Psoas muscle (tissue), 8 donors: ENCODE data around the gene RAB8A. TPM values are rescaled to one million over a fixed set of nuclear protein-coding genes. Genes with fewer than 3 reads are reported as not detected.
"Not testable (repeated sequence)": the region's sequence is repeated elsewhere in the genome, so short reads cannot be mapped to it uniquely, and the experiment has no call there.

Experiments used
- ATAC-seq, 4 donors: fragments of 200-7000 bp; cut with Tn5 transposase; one replicate each; pipeline ENCODE4 v1.9.1; 2020; ENCODE audit warnings: moderate library complexity in 3 of 4, mild to moderate bottlenecking in 2 of 4
- DNase-seq, 2 donors: peaks; one replicate each; pipeline ENCODE4 v3.0.0-alpha.2; 2020
- H3K27ac ChIP-seq: fragments of 200-600 bp; one replicate; pipeline ENCODE4 v1.8.0; 2022
- H3K27me3 ChIP-seq, 3 donors: fragments of 200-600 bp in 1 of 3; one replicate each; pipeline versions ENCODE4 v1.6.1 to v1.8.0; 2013 to 2022; ENCODE audit warnings: low read length in 2 of 3, mild to moderate bottlenecking in 2 of 3, moderate library complexity in 1 of 3; ENCODE audit not compliant: insufficient read depth in 3 of 3
- H3K36me3 ChIP-seq, 2 donors: fragments of 200-600 bp in 1 of 2; one replicate each; pipeline versions ENCODE4 v1.6.1 to v1.8.0; 2013 to 2022; ENCODE audit warnings: low read depth in 1 of 2, mild to moderate bottlenecking in 1 of 2, moderate library complexity in 1 of 2; ENCODE audit not compliant: insufficient read depth in 1 of 2
- H3K4me1 ChIP-seq: fragments of 200-600 bp; one replicate; pipeline ENCODE4 v1.8.0; 2022
- H3K4me3 ChIP-seq: fragments of 200-600 bp; one replicate; pipeline ENCODE4 v1.8.0; 2022; ENCODE audit warnings: mild to moderate bottlenecking
- H3K9me3 ChIP-seq: fragments of 200-600 bp; one replicate; pipeline ENCODE4 v1.8.0; 2022
- CTCF ChIP-seq: fragments of 200-600 bp; IDR thresholded peaks from one replicate; pipeline ENCODE4 v1.8.0; 2022; ENCODE audit warnings: antibody characterized with exemption
- WGBS, 3 donors: extraction: QIAGEN DNeasy Blood & Tissue Kit; methylation state at CpG; one replicate each; pipeline versions ENCODE4 v1.1.6 to v1.1.7; 2013; 5-methylcytosine and 5-hydroxymethylcytosine counted together
- intact Hi-C, 2 donors: fragments of 100-400 bp; cut with DNase I; formaldehyde crosslinking; loops; one replicate each; pipeline versions ENCODE4 v1.11.0 to v1.14.2; 2022
- polyA plus RNA-seq, 3 donors: library from polyadenylated mRNA; stranded (reverse); fragments of 200-250 nt; gene quantifications; one replicate each; pipeline ENCODE4 v1.2.3, GENCODE V29; 2013
- total RNA-seq, 4 donors: library from RNA; stranded (reverse); fragmentation: NEBNext Ultra II Directional in 2 of 4; extraction: Animal tissue kit (Norgen Biotek cat#: 25700) in 2 of 4; gene quantifications; one replicate each; pipeline versions ENCODE4 v1.2.1 to v1.2.4, GENCODE V29; 2021 to 2023
- donor health status: healthy with polysubstance abuse.
- donor health status: DM: no; HTN: no; CAD: no; lungs with moderate emphysema.
- donor health status: Bipolar disorder and iron deficiency.
- donor health status: healthy.
- donor health status: DM: yes; HTN: yes; CAD: no.
- donor health status: DM: no; HTN: no; CAD: no.
- donor health status: DM: no; HTN: no; CAD: no.
- donor health status: DM: yes; HTN: yes; CAD: no.

RAB8A gene
- total and polyA plus RNA-seq, 7 donors: 7.1 to 13.0 (median 8.4) TPM

- Histone ChIP-seq H3K27me3 (peaks cover 0 to 3% (median 0%) of the 10 kb centered on the region in 3 donors), H3K4me3 (no peak overlapping the region), H3K9me3 (no peaks in the 10 kb centered on the region), H3K4me1 (no peaks in the 10 kb centered on the region), H3K27ac (no peak overlapping the region), H3K36me3 (no peaks in the 10 kb centered on the region)
- TF ChIP-seq CTCF: no peak
- intact Hi-C loops: no loop called here
- whole genome bisulfite sequencing, 3 donors: 74 to 87% (median 81%) methylated on average over 1 of the region's 1 CpG
- DNase-seq: no peak
- no peak for ATAC-seq
Measured at GRCh38 chr19:16170134-16170533, 58.4 kb downstream of the RAB8A start.

GRCh38 chr19:16175954-16176353 lies 64.3 kb downstream of the RAB8A start:
- Histone ChIP-seq H3K27me3 (peaks cover 0 to 10% (median 0%) of the 10 kb centered on the region in 3 donors), H3K4me3 (no peak overlapping the region), H3K27ac (no peak overlapping the region), H3K36me3 (no peaks in the 10 kb centered on the region), H3K4me1 (no peaks in the 10 kb centered on the region), H3K9me3 (no peaks in the 10 kb centered on the region)
- 42 to 53% (median 49%) methylated on average over 2 of the region's 2 CpGs for WGBS, 3 donors
- ATAC-seq (no peak), DNase-seq (no peak)
- TF ChIP-seq CTCF: no peak
- intact Hi-C loops: no loop called here

GRCh38 chr19:16178866-16179265 lies 67.2 kb downstream of the RAB8A start:
- intact Hi-C loops: not testable (repeated sequence)

GRCh38 chr19:16180611-16181010 lies 68.9 kb downstream of the RAB8A start:
- no peaks in the 10 kb centered on the region for H3K9me3 ChIP-seq
- DNase-seq: no peak
- H3K4me1 ChIP-seq: no peaks in the 10 kb centered on the region
- no peak overlapping the region for H3K27ac ChIP-seq
- H3K27me3 ChIP-seq: peaks cover 0 to 19% (median 0%) of the 10 kb centered on the region in 3 donors
- intact Hi-C loops: loop anchor here (5.0 kb wide), 4 partner anchors 68 to 598 kb away; partner anchors contain the start of gene RAB8A (in 1 of the 2)
- H3K36me3 ChIP-seq: no peaks in the 10 kb centered on the region
- WGBS, 3 donors: 14 to 17% (median 16%) methylated on average over 4 of the region's 4 CpGs
- H3K4me3 ChIP-seq: no peak overlapping the region
- no peak for ATAC-seq
- no peak for TF ChIP-seq CTCF

More at GRCh38 chr19:16178866-16179265, 67.2 kb downstream of the RAB8A start:
- peaks cover 0 to 19% (median 0%) of the 10 kb centered on the region in 3 donors for H3K27me3 ChIP-seq
- 82 to 89% (median 86%) methylated on average over 5 of the region's 5 CpGs for WGBS, 3 donors
- not testable (repeated sequence) for H3K27ac ChIP-seq, H3K36me3 ChIP-seq, ATAC-seq, DNase-seq, H3K4me3 ChIP-seq, H3K4me1 ChIP-seq, H3K9me3 ChIP-seq

Other genes with a start within 250 kb of the RAB8A start
- not detected for gene CYP4F2, start 213.8 kb upstream of the RAB8A start, total RNA-seq
- gene CYP4F2, start 213.8 kb upstream of the RAB8A start, polyA plus RNA-seq: under 1 TPM in 1 of 3 donors, not detected in 2; 0.04 TPM
- gene CYP4F11, start 177.4 kb upstream of the RAB8A start, total RNA-seq: 1 to 10 TPM in 1 of 4 donors, under 1 TPM in 2, not detected in 1; 0.11 to 1.0 (median 0.34) TPM
- under 1 TPM; 0.05 to 0.08 (median 0.08) TPM for gene CYP4F11, start 177.4 kb upstream of the RAB8A start, polyA plus RNA-seq
- gene OR10H4, start 162.9 kb upstream of the RAB8A start, total RNA-seq: not detected
- gene OR10H4, start 162.9 kb upstream of the RAB8A start, polyA plus RNA-seq: not detected
- gene TPM4, start 35.4 kb upstream of the RAB8A start, total RNA-seq: 10 to 100 TPM; 30.5 to 57.3 (median 42.5) TPM
- gene TPM4, start 35.4 kb upstream of the RAB8A start, polyA plus RNA-seq: 10 to 100 TPM; 24.3 to 43.2 (median 40.8) TPM
- under 1 TPM in 3 of 4 donors, not detected in 1; 0.12 to 0.30 (median 0.17) TPM for gene HSH2D, start 31.8 kb downstream of the RAB8A start, total RNA-seq
- under 1 TPM in 2 of 3 donors, not detected in 1; 0.10 to 0.12 TPM for gene HSH2D, start 31.8 kb downstream of the RAB8A start, polyA plus RNA-seq
- not detected for gene CIB3, start 61.6 kb downstream of the RAB8A start, total RNA-seq
- gene CIB3, start 61.6 kb downstream of the RAB8A start, polyA plus RNA-seq: not detected
- gene FAM32A, start 73.5 kb downstream of the RAB8A start, total RNA-seq: 10 to 100 TPM; 26.3 to 44.2 (median 30.8) TPM
- gene FAM32A, start 73.5 kb downstream of the RAB8A start, polyA plus RNA-seq: 100 to 1,000 TPM in 1 of 3 donors, 10 to 100 TPM in 2; 49.3 to 133 (median 75.7) TPM
- 10 to 100 TPM; 40.5 to 51.5 (median 45.2) TPM for gene AP1M1, start 86.0 kb downstream of the RAB8A start, total RNA-seq
- 100 to 1,000 TPM in 1 of 3 donors, 10 to 100 TPM in 2; 51.0 to 102 (median 57.7) TPM for gene AP1M1, start 86.0 kb downstream of the RAB8A start, polyA plus RNA-seq
- 10 to 100 TPM; 12.7 to 35.4 (median 24.0) TPM for gene KLF2, start 212.9 kb downstream of the RAB8A start, total RNA-seq
- 10 to 100 TPM in 1 of 3 donors, 1 to 10 TPM in 2; 3.3 to 24.2 (median 5.3) TPM for gene KLF2, start 212.9 kb downstream of the RAB8A start, polyA plus RNA-seq